ENCODE measurements around the gene NFX1.
A peak's percentile ranks its signal among the peaks of the same experiment; 100 is the strongest.
"Not testable (repeated sequence)": the region's sequence is repeated elsewhere in the genome, so short reads cannot be mapped to it uniquely, and the experiment has no call there.

The NFX1 gene

DNA sequence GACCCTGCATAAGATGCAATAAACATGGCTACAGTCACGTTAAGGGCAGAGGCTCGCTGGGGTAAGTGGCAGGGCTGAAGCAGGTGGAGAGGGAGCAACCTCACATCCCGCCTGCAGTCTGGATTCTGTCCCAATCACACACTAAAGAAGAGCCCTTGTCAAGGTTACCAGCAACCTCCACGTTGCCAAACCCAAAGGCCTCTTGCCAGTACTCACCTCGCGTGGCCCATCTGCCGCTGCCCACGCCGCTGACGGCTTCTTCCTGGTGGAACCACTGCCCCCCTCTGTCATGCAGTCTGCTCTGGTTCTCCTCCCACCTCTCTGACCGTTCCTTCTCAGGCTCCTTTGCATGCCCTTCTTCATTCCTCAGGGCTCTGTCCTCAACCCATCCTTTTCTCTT is 103.3 kb downstream of the NFX1 start:
- no peak for DNase-seq

DNA sequence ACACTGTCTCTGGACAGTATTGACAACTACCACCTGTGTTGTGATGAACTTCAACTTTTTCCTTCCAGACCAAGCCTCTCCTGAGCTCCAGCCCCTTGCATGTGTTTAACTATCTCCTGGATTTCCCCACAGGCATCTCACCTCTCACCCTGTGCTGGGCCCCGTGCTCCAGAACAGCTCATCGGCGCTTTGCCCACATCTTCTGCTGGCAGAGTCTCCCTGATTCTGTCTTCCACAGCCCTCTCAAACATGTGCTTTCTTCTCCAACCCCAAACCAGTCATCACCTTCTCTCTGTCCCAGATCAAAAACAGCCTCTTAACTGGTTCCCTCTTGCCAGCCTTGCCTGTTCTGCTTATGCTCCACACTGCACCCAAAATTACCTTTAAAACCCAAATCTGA is 103.7 kb downstream of the NFX1 start:
- not testable (repeated sequence) for DNase-seq

- not testable (repeated sequence) for DNase-seq
Measured at GRCh38 chr9:33395159-33395879, 105.0 kb downstream of the NFX1 start.

DNA sequence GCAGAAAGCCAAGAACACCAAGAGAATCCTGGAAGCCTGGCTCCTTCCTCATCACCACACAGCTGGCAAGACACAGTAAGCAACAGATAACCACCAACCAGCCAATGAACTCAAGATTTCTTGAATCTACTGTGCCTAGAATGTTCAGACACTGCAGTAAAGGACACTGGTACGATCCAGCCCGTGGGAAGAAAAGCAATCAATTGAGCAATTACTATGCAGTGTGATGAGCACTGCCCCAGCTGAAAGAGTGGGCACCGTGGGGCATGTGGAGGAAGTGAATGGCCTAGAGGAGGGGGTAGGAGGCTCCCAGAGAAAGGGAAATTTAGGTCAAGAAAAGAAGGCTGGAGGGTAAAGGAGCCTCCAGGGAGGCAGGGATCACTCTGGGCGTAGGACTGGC is 107.5 kb downstream of the NFX1 start:
- not testable (repeated sequence) for DNase-seq

GRCh38 chr9:33399047-33399446 is 108.7 kb downstream of the NFX1 start:
- DNase-seq = not testable (repeated sequence)

DNA sequence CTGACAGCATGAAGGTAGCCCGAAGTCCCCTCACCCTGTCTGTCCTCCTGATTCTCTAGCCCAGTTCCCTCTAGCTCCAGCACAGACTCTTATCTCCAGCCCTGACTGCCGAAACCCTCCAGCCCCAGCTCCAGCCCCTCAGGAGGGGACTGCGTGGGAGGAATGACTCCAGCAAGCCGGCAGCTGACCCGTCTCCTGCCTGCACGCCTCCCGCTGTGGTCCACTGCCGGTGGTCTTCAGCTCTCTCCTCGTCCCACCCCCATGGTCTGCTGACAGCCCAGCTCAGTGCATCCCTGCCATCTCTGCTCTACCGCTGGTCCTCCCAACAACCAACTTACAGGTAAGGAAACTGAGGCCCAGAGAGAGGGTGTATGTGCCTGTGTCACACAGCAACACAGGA is 111.5 kb downstream of the NFX1 start:
- not testable (repeated sequence) for DNase-seq

GRCh38 chr9:33402371-33402770 is 112.1 kb downstream of the NFX1 start, which contains the start of gene AQP7:
Gene AQP7 (minus strand): TSS chr9:33402568. CDS start chr9:33401262, 1,306 bp downstream.
- not testable (repeated sequence) for DNase-seq

GRCh38 chr9:33403941-33404787 is 113.8 kb downstream of the NFX1 start:
- DNase-seq = no peak

GRCh38 chr9:33404788-33405362 is 114.6 kb downstream of the NFX1 start:
- DNase-seq = no peak

GRCh38 chr9:33407061-33407460 is 116.7 kb downstream of the NFX1 start:
- DNase-seq = no peak

DNA sequence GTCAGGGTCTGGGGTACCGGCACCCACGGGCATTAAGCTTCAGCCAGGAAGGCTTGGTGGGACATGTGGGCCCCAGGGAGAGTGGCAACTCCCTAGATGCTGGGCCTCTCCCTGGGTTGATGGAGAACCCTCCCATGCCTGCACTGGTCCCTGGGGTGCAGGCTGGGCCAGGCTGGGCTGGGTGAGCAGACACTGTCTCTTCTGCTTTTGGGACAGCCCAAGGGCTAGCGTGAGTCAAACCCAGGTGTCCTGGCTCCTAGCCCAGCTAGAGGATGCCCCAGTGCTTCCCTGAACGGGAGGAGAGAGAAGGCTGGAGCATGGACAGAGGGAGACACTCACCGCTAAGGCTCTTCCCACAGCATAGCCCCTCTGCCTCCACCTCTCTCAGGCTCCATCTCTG is 117.8 kb downstream of the NFX1 start:
- no peak for DNase-seq

DNA sequence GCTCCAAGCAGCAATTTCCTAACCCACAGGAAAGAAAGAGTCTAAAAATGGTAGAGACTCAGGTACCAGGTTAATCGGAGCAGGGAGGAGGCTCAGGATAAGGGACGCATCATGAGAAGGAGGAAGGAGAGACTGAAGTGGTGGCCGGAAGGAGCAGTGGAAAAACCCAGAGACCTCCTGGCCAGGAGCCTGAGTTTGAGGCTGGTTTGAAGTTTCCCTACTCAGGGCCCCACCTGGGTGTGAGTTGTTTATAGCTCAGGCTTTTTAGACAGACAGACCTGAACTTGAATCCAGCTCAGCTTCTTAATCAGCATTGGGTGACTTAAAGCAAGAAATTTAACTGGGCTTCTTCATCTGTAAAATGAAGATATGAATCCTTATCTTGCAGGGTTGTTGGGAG is 124.0 kb downstream of the NFX1 start:
- no peak for DNase-seq

DNA sequence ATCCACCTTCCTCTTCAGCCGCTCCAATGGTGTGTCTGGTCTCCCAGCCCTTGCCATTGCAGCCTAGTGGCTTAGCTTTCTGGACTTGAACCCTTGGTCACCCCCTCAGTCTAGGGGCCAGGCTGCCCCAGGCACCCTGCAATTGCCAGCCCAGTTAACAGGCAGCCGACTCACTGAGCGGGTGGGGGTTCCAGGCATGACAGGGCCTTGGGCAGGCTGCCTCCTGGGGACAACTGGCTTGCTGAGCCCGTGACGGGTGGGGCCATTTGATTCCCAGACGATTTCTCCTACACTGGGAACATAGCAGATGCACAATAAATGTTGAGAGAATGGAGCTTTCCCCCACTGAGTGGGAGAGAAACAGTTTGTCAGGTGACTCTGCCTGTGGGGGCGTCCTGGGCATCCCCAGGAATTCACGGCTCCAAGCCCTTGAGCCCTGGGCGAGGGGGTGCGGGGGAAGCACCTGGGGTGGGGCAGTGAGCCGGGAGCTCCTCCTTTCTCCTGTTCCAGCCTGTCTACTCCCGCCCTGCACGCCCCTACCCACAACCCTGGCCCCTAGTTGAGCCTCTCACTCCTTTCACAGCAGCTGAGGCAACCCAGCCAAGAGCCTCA is 124.7 kb downstream of the NFX1 start:
- DNase-seq = no peak

DNA sequence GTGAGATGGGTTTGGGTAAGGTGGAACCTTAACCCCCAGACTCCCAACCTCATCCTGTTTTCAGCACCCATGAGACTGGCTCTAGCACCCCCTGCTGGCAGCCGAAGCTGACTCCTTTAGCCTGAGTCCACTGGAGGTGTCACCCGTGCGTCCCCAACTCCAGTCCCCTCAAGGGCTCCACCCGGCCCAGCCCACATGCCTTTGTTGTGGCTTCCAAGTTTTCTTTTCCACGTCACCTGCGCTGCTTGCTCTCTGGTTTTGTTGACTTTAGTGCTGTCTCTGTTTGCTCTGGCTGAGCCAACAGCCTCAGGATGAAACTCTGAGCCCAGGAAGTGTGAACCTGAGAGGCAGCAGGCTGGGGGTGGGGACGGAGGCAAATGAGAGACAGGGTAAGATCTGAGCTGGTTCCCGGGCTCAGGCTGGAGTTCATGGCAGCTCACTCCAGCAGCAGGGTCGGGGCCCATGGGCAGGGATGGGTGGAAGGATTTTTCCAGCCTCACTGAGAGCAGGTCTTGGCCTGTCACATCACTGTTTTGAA is 125.3 kb downstream of the NFX1 start:
- peak; percentile 92 for DNase-seq

- DNase-seq = no peak
Measured at GRCh38 chr9:33416996-33417395, 126.7 kb downstream of the NFX1 start.

DNA sequence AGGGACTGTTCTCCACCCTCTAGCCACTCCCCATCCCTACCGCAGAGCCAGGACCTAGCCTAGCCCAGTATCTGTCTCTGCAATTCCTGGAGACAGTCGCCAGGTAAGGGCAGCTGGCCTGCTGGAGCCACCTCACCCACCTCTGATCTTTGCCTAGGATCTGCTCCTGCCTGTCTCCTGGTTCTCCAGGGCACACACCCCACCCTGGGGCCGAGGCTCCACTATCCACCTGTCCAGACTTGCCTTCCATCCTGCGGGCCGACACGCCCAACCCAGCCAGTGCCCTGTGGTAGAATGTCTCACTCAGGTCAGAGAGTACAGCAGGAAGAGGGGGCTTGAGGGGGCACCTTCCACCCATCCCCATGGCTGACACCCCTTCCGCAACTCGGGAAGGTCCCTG is 127.8 kb downstream of the NFX1 start:
- no peak for DNase-seq

DNA sequence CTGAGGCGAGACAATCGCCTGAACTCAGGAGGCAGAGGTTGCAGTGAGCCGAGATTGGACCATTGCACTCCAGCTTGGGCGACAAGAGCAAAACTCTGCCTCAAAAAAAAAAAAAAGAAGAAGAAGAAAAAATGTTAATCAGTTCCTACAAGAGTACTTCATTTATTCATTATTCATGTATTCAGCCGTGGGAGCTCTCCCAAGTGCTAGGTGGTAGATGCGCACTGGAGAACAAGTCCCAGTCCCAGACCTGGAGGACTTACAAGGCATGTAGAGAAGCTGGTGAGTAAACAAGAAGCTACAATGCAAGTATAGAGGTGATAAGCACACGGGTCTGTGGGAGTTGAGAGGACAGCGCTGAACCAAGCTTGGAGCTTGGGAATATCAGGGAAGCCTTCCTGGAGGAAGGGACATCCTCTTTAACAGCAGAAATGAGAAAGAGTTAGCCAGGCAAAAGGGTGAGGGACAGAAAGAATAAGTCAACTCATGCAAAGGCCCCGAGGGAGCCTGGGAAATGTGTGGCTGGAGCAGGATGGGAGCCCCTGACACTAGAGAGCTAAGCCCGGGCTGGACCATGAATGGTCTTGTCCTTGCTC is 129.5 kb downstream of the NFX1 start:
- DNase-seq = no peak
